Hepatocyte (in vitro differentiated cells): Measurements from ENCODE around the gene NAE1.

Experiments used
- CTCF ChIP-seq: fragments of 200-600 bp; sonication (generic); IDR thresholded peaks from 2 replicates; pipeline ENCODE4 v1.5.1; 2016; ENCODE audit warnings: antibody characterized with exemption, mild to moderate bottlenecking; ENCODE audit not compliant: poor library complexity
- EZH2 ChIP-seq: fragments of 200-600 bp; sonication (generic); IDR thresholded peaks from 2 replicates; pipeline ENCODE4 v1.6.1; 2016; ENCODE audit warnings: antibody characterized with exemption, mild to moderate bottlenecking, borderline replicate concordance

- TF ChIP-seq CTCF: no peak
- TF ChIP-seq EZH2: no peak
Observed at GRCh38 chr16:66802159-66802558, 28.6 kb downstream of the NAE1 start.
